Smooth muscle cell (in vitro differentiated cells): Measurements from ENCODE around the gene BET1L. TPM values are rescaled to one million over a fixed set of nuclear protein-coding genes. Genes with fewer than 3 reads are reported as not detected.
"Not testable (repeated sequence)": the region's sequence is repeated elsewhere in the genome, so short reads cannot be mapped to it uniquely, and the experiment has no call there.

Source experiments
- DNase-seq: peaks from one replicate; lab custom pipeline; 2025; ENCODE audit not compliant: unreplicated experiment; lab: John Stamatoyannopoulos, UW
- H2AFZ ChIP-seq: fragments of 200-600 bp; sonication (generic); 2 replicates; pipeline ENCODE4 v1.6.0; 2016; ENCODE audit warnings: antibody characterized with exemption, low read depth, mild to moderate bottlenecking
- H3F3A ChIP-seq: fragments of 200-600 bp; sonication (generic); 2 replicates; pipeline ENCODE4 v1.6.0; 2017; ENCODE audit warnings: antibody characterized with exemption, low read depth
- H3K27ac ChIP-seq: fragments of 200-600 bp; sonication (generic); 2 replicates; pipeline ENCODE4 v1.5.1; 2016; ENCODE audit warnings: low read depth, mild to moderate bottlenecking
- H3K27me3 ChIP-seq: fragments of 200-600 bp; sonication (generic); 2 replicates; pipeline ENCODE4 v1.6.1; 2016; ENCODE audit warnings: low read depth, mild to moderate bottlenecking
- H3K36me3 ChIP-seq: fragments of 200-600 bp; sonication (generic); 2 replicates; pipeline ENCODE4 v1.5.1; 2016; ENCODE audit warnings: low read depth
- H3K4me1 ChIP-seq: fragments of 200-600 bp; sonication (generic); 2 replicates; pipeline ENCODE4 v1.5.1; 2016; ENCODE audit warnings: low read depth
- H3K4me2 ChIP-seq: fragments of 200-600 bp; sonication (generic); 2 replicates; pipeline ENCODE4 v1.6.0; 2016; ENCODE audit warnings: mild to moderate bottlenecking
- H3K4me3 ChIP-seq: fragments of 200-600 bp; sonication (generic); 2 replicates; pipeline ENCODE4 v1.5.1; 2016; ENCODE audit warnings: mild to moderate bottlenecking
- H3K79me2 ChIP-seq: fragments of 200-600 bp; sonication (generic); 2 replicates; pipeline ENCODE4 v1.6.0; 2016; ENCODE audit warnings: low read depth, mild to moderate bottlenecking
- H3K9ac ChIP-seq: fragments of 200-600 bp; sonication (generic); 2 replicates; pipeline ENCODE4 v1.6.0; 2016; ENCODE audit warnings: low read depth
- H3K9me3 ChIP-seq: fragments of 200-600 bp; sonication (generic); replicated peaks from 2 replicates; pipeline ENCODE4 v1.5.1; 2016; ENCODE audit warnings: low read depth
- H4K20me1 ChIP-seq: fragments of 200-600 bp; sonication (generic); 2 replicates; pipeline ENCODE4 v1.6.0; 2016; ENCODE audit warnings: low read depth
- CTCF ChIP-seq: fragments of 200-600 bp; sonication (generic); IDR thresholded peaks from 2 replicates; pipeline ENCODE4 v1.5.1; 2017; ENCODE audit warnings: borderline replicate concordance, mild to moderate bottlenecking, antibody characterized with exemption; ENCODE audit not compliant: insufficient read depth, poor library complexity, severe bottlenecking
- WGBS: methylation state at CpG from one replicate; pipeline ENCODE4 v1.1.7; 2016; ENCODE audit warnings: low lambda C conversion rate; 5-methylcytosine and 5-hydroxymethylcytosine counted together
- polyA plus RNA-seq: library from polyadenylated mRNA; unstranded; fragments of >200 nt; fragmentation: Nextera tagmentation; extraction: Ambion mirVana; gene quantifications from 2 replicates; pipeline ENCODE4 v1.2.1, GENCODE V29; 2016
- total RNA-seq: library from RNA; depleted of rRNA; stranded (reverse); fragments of >200 nt; gene quantifications from 2 replicates; pipeline ENCODE4 v1.2.3, GENCODE V29; 2014

The BET1L gene
- total and polyA plus RNA-seq, 2 experiments from 2014 or later, result 40.5 to 97.4 TPM

GRCh38 chr11:196786-197731 is 10.1 kb downstream of the BET1L start:
- H3K4me3 ChIP-seq, result no peak overlapping the region
- no peaks in the 10 kb centered on the region for H3F3A ChIP-seq
- H3K4me1 ChIP-seq, result no peaks in the 10 kb centered on the region
- 92% methylated on average over 20 of the region's 23 CpGs for WGBS
- no peak overlapping the region for H3K9ac ChIP-seq
- no peaks in the 10 kb centered on the region for H3K27me3 ChIP-seq
- no peak overlapping the region for H2AFZ ChIP-seq
- H4K20me1 ChIP-seq, result peaks cover 24% of the 10 kb centered on the region
- no peaks in the 10 kb centered on the region for H3K36me3 ChIP-seq
- no peak overlapping the region for H3K27ac ChIP-seq
- H3K9me3 ChIP-seq, result no peaks in the 10 kb centered on the region
- DNase-seq, result no peak
- TF ChIP-seq CTCF, result no peak
- no peak overlapping the region for H3K4me2 ChIP-seq
- no peaks in the 10 kb centered on the region for H3K79me2 ChIP-seq

- not testable (repeated sequence) for H3K4me2 ChIP-seq, H3K4me3 ChIP-seq, H3K27me3 ChIP-seq, H4K20me1 ChIP-seq, H3K9me3 ChIP-seq, H3F3A ChIP-seq, H3K9ac ChIP-seq, DNase-seq, H3K27ac ChIP-seq, H3K4me1 ChIP-seq, H3K36me3 ChIP-seq, H3K79me2 ChIP-seq, H2AFZ ChIP-seq
- WGBS, result 81% methylated on average over 5 of the region's 5 CpGs
Measured at GRCh38 chr11:193481-193880, 13.7 kb downstream of the BET1L start.

- not testable (repeated sequence) for H2AFZ ChIP-seq, H3K79me2 ChIP-seq, DNase-seq, H3K4me1 ChIP-seq, H4K20me1 ChIP-seq, H3K27me3 ChIP-seq, H3K4me2 ChIP-seq, H3K4me3 ChIP-seq, H3K27ac ChIP-seq, H3K36me3 ChIP-seq, H3K9me3 ChIP-seq, H3F3A ChIP-seq, H3K9ac ChIP-seq
- WGBS, result 96% methylated on average over 3 of the region's 11 CpGs
Measured at GRCh38 chr11:192674-193128, 14.5 kb downstream of the BET1L start, which contains the start of gene SCGB1C1. SCGB1C1 (plus strand) TSS chr11:193078; CDS start chr11:193100, 22 bp downstream.

GRCh38 chr11:191490-192478 is 15.4 kb downstream of the BET1L start:
- H3F3A ChIP-seq, result not testable (repeated sequence)

GRCh38 chr11:190546-190945 is 16.7 kb downstream of the BET1L start:
- not testable (repeated sequence) for H3K9me3 ChIP-seq, H4K20me1 ChIP-seq, H2AFZ ChIP-seq, DNase-seq, H3K27ac ChIP-seq, H3K27me3 ChIP-seq, H3K4me3 ChIP-seq, H3K9ac ChIP-seq, H3K79me2 ChIP-seq, H3K4me1 ChIP-seq, H3F3A ChIP-seq, H3K36me3 ChIP-seq, H3K4me2 ChIP-seq
- WGBS, result 79% methylated on average over 5 of the region's 5 CpGs

More at GRCh38 chr11:191490-192478, 15.4 kb downstream of the BET1L start:
- not testable (repeated sequence) for H3K9me3 ChIP-seq, H3K27me3 ChIP-seq, H3K79me2 ChIP-seq, H3K4me2 ChIP-seq, H3K36me3 ChIP-seq, H3K9ac ChIP-seq, H4K20me1 ChIP-seq, H3K4me1 ChIP-seq, H2AFZ ChIP-seq, H3K27ac ChIP-seq, H3K4me3 ChIP-seq, DNase-seq
- 88% methylated on average over 5 of the region's 8 CpGs for WGBS
- peak; percentile 22 for TF ChIP-seq CTCF
